H9 (cell line): Measurements from ENCODE around the gene METTL9. TPM values are rescaled to one million over a fixed set of nuclear protein-coding genes. Genes with fewer than 3 reads are reported as not detected.
"Not testable (repeated sequence)": the region's sequence is repeated elsewhere in the genome, so short reads cannot be mapped to it uniquely, and the experiment has no call there.

Experiments used
- DNase-seq: peaks from one replicate; pipeline ENCODE4 v3.0.0-alpha.2; 2017
- H2AFZ ChIP-seq: one replicate; pipeline ENCODE4 v1.6.1; 2013; ENCODE audit warnings: mild to moderate bottlenecking, low read length, control low read depth, moderate library complexity
- H2AK5ac ChIP-seq: 2 replicates; pipeline ENCODE4 v1.6.1; 2013; ENCODE audit warnings: low read length, control low read depth, mixed read lengths; ENCODE audit not compliant: insufficient read length
- H2BK120ac ChIP-seq: one replicate; pipeline ENCODE4 v1.6.1; 2013; ENCODE audit warnings: low read depth, mild to moderate bottlenecking, low read length, control low read depth, inconsistent platforms; ENCODE audit not compliant: poor library complexity, severe bottlenecking
- H2BK12ac ChIP-seq: 2 replicates; pipeline ENCODE4 v1.6.1; 2013; ENCODE audit warnings: low read length, control low read depth, mixed read lengths, low read depth; ENCODE audit not compliant: insufficient read length
- H2BK15ac ChIP-seq: 2 replicates; pipeline ENCODE4 v1.6.1; 2013; ENCODE audit warnings: low read depth, low read length, control low read depth
- H2BK20ac ChIP-seq: one replicate; pipeline ENCODE4 v1.6.1; 2013; ENCODE audit warnings: low read depth, mild to moderate bottlenecking, low read length, control low read depth, inconsistent platforms; ENCODE audit not compliant: poor library complexity, severe bottlenecking
- H2BK5ac ChIP-seq: 2 replicates; pipeline ENCODE4 v1.6.1; 2013; ENCODE audit warnings: low read length, control low read depth, mixed read lengths; ENCODE audit not compliant: insufficient read length
- H3K14ac ChIP-seq: 2 replicates; pipeline ENCODE4 v1.6.1; 2013; ENCODE audit warnings: low read length, control low read depth; ENCODE audit not compliant: insufficient read depth
- H3K18ac ChIP-seq: 2 replicates; pipeline ENCODE4 v1.6.1; 2013; ENCODE audit warnings: low read depth, mild to moderate bottlenecking, mixed read lengths, low read length, control low read depth; ENCODE audit not compliant: insufficient read length
- H3K23ac ChIP-seq: 2 replicates; pipeline ENCODE4 v1.6.1; 2013; ENCODE audit warnings: low read length, control low read depth, mixed read lengths, low read depth; ENCODE audit not compliant: insufficient read length
- H3K23me2 ChIP-seq: 2 replicates; pipeline ENCODE4 v1.6.1; 2013; ENCODE audit warnings: low read depth, mild to moderate bottlenecking, mixed read lengths, low read length, control low read depth; ENCODE audit not compliant: insufficient read length, poor library complexity, severe bottlenecking
- H3K27ac ChIP-seq: 2 replicates; pipeline ENCODE4 v1.5.1; 2013; ENCODE audit warnings: low read length, control low read depth, mixed read lengths, low read depth; ENCODE audit not compliant: insufficient read length
- H3K27me3 ChIP-seq: 2 replicates; pipeline ENCODE4 v1.6.1; 2013; ENCODE audit warnings: low read length, control low read depth, inconsistent platforms; ENCODE audit not compliant: insufficient read depth
- H3K4ac ChIP-seq: 2 replicates; pipeline ENCODE4 v1.6.1; 2013; ENCODE audit warnings: low read depth, mild to moderate bottlenecking, control low read depth, inconsistent platforms, low read length, moderate library complexity
- H3K4me1 ChIP-seq: 2 replicates; pipeline ENCODE4 v1.6.1; 2013; ENCODE audit warnings: low read length, control low read depth, inconsistent platforms; ENCODE audit not compliant: insufficient read depth
- H3K4me2 ChIP-seq: 2 replicates; pipeline ENCODE4 v1.6.1; 2013; ENCODE audit warnings: low read length, control low read depth, mixed read lengths; ENCODE audit not compliant: insufficient read length, insufficient read depth
- H3K56ac ChIP-seq: 2 replicates; pipeline ENCODE4 v1.6.1; 2013; ENCODE audit warnings: low read depth, mild to moderate bottlenecking, mixed read lengths, low read length, control low read depth; ENCODE audit not compliant: insufficient read length
- H3K79me1 ChIP-seq: 2 replicates; pipeline ENCODE4 v1.6.1; 2013; ENCODE audit warnings: low read depth, mild to moderate bottlenecking, moderate library complexity, low read length, control low read depth, inconsistent platforms; ENCODE audit not compliant: insufficient read depth, poor library complexity, severe bottlenecking
- H3K79me2 ChIP-seq: 2 replicates; pipeline ENCODE4 v1.6.1; 2013; ENCODE audit warnings: low read length, control low read depth, inconsistent platforms; ENCODE audit not compliant: insufficient read depth
- H3K9ac ChIP-seq: 2 replicates; pipeline ENCODE4 v1.6.1; 2013; ENCODE audit warnings: low read length, control low read depth, mixed read lengths; ENCODE audit not compliant: insufficient read length; ENCODE audit errors: extremely low read depth
- H3K9me3 ChIP-seq: one replicate; pipeline ENCODE4 v1.6.1; 2013; ENCODE audit warnings: low read depth, low read length, inconsistent platforms; ENCODE audit not compliant: control insufficient read depth
- H3T11ph ChIP-seq: one replicate; pipeline ENCODE4 v1.6.1; 2013; ENCODE audit warnings: mild to moderate bottlenecking, low read length, control low read depth, inconsistent platforms
- H4K20me1 ChIP-seq: one replicate; pipeline ENCODE4 v1.6.1; 2013; ENCODE audit not compliant: control insufficient read depth, insufficient read length, insufficient read depth
- H4K5ac ChIP-seq: 2 replicates; pipeline ENCODE4 v1.6.1; 2013; ENCODE audit warnings: low read depth, mild to moderate bottlenecking, mixed read lengths, low read length, control low read depth; ENCODE audit not compliant: insufficient read length
- H4K8ac ChIP-seq: replicated peaks from 2 replicates; pipeline ENCODE4 v1.6.1; 2013; ENCODE audit warnings: low read length, control low read depth, mixed read lengths, low read depth; ENCODE audit not compliant: insufficient read length
- H4K91ac ChIP-seq: 2 replicates; pipeline ENCODE4 v1.6.1; 2013; ENCODE audit warnings: low read depth, mild to moderate bottlenecking, moderate library complexity, mixed read lengths, low read length, control low read depth; ENCODE audit not compliant: insufficient read length
- H3K27ac Mint-ChIP-seq, 3 experiments: 2 replicates in 2 of 3; 3 replicates in 1 of 3; pipeline ENCODE4 v1.8.0; 2020 to 2021; ENCODE audit warnings: mixed read lengths in 3 of 3, mild to moderate bottlenecking in 1 of 3, moderate library complexity in 1 of 3
- H3K27me3 Mint-ChIP-seq: 2 replicates; pipeline ENCODE4 v1.8.0; 2021; ENCODE audit warnings: low read depth, mild to moderate bottlenecking, moderate library complexity, mixed read lengths
- H3K36me3 Mint-ChIP-seq, 3 experiments: 2 replicates in 2 of 3; 3 replicates in 1 of 3; pipeline ENCODE4 v1.8.0; 2020 to 2021; ENCODE audit warnings: low read depth in 3 of 3, mixed read lengths in 3 of 3; ENCODE audit not compliant: insufficient read depth in 1 of 3
- H3K4me1 Mint-ChIP-seq, 2 experiments: 2 replicates each; pipeline ENCODE4 v1.8.0; 2020; ENCODE audit warnings: mixed read lengths in 2 of 2
- H3K4me3 Mint-ChIP-seq, 2 experiments: 2 replicates in 1 of 2; 3 replicates in 1 of 2; pipeline ENCODE4 v1.8.0; 2020 to 2021; ENCODE audit warnings: mild to moderate bottlenecking in 2 of 2, mixed read lengths in 2 of 2, moderate library complexity in 1 of 2
- H3K9me3 Mint-ChIP-seq, 2 experiments: 2 replicates in 1 of 2; 3 replicates in 1 of 2; pipeline ENCODE4 v1.8.0; 2020; ENCODE audit warnings: mild to moderate bottlenecking in 2 of 2, mixed read lengths in 2 of 2, moderate library complexity in 1 of 2
- CTCF ChIP-seq: fragments of 200-600 bp; sonication (generic); conservative IDR thresholded peaks from 3 replicates; pipeline ENCODE4 v1.8.0; 2021; ENCODE audit warnings: antibody characterized with exemption, mild to moderate bottlenecking
- WGBS: extraction: QIAGEN DNeasy Blood & Tissue Kit; methylation state at CpG from one replicate; pipeline ENCODE4 v1.1.7; 2013; ENCODE audit warnings: missing lambda C conversion rate, low lambda C conversion rate, mixed read lengths; ENCODE audit not compliant: insufficient read length; ENCODE audit errors: extremely low coverage; 5-methylcytosine and 5-hydroxymethylcytosine counted together
- total RNA-seq: library from RNA; stranded (reverse); gene quantifications from 2 replicates; pipeline ENCODE4 v1.2.1, GENCODE V29; 2021

METTL9 gene
- total RNA-seq, 1 experiment from 2014 or later: 108 TPM

- peak overlapping the region in 2 of 3 experiments; percentile 85 to 88; a peak in 2 of 7 replicates for H3K27ac Mint-ChIP-seq
- H3K4ac ChIP-seq: no peak overlapping the region
Measured at GRCh38 chr16:21647562-21648164, 48.3 kb downstream of the METTL9 start.

GRCh38 chr16:21649826-21650406 lies 50.5 kb downstream of the METTL9 start:
- not testable (repeated sequence) for H3K9ac ChIP-seq, H3K4me3 Mint-ChIP-seq, H4K20me1 ChIP-seq, H3K27ac ChIP-seq, H3K9me3 Mint-ChIP-seq, H3K18ac ChIP-seq, H2AFZ ChIP-seq, H3K4me1 Mint-ChIP-seq, H3K27me3 ChIP-seq, H3T11ph ChIP-seq, H2BK120ac ChIP-seq, H3K23me2 ChIP-seq, H4K5ac ChIP-seq, H3K79me2 ChIP-seq, H2BK15ac ChIP-seq, H2AK5ac ChIP-seq, H3K4ac ChIP-seq, H3K14ac ChIP-seq, DNase-seq, H3K4me2 ChIP-seq, H2BK20ac ChIP-seq, H3K4me1 ChIP-seq, H3K27me3 Mint-ChIP-seq, H2BK5ac ChIP-seq, H3K56ac ChIP-seq, H3K79me1 ChIP-seq, H4K8ac ChIP-seq, H3K36me3 Mint-ChIP-seq, H3K9me3 ChIP-seq, H3K23ac ChIP-seq, H4K91ac ChIP-seq, H3K27ac Mint-ChIP-seq, H2BK12ac ChIP-seq
- no CpG with 5 or more reads among the region's 12 CpGs for WGBS

More at GRCh38 chr16:21647562-21648164, 48.3 kb downstream of the METTL9 start:
- Histone ChIP-seq H3K79me1 (no peaks in the 10 kb centered on the region), H2BK5ac (no peak overlapping the region), H3K27me3 (no peaks in the 10 kb centered on the region), H3K9me3 (no peaks in the 10 kb centered on the region), H3K23ac (no peak overlapping the region), H4K20me1 (no peaks in the 10 kb centered on the region), H3K4me1 (no peaks in the 10 kb centered on the region), H3K14ac (no peak overlapping the region), H2BK12ac (no peak overlapping the region), H4K5ac (no peak overlapping the region), H3K56ac (no peak overlapping the region), H2BK20ac (no peak overlapping the region), H2BK120ac (no peak overlapping the region), H2BK15ac (no peak overlapping the region), H2AFZ (no peak overlapping the region), H2AK5ac (no peak overlapping the region), H3K18ac (no peak overlapping the region), H3K23me2 (no peaks in the 10 kb centered on the region), H4K8ac (no peak overlapping the region), H3K9ac (no peak overlapping the region), H3K4me2 (no peak overlapping the region), H3K79me2 (peaks cover 1% of the 10 kb centered on the region; the same call in 1 of the 2 replicates), H3K27ac (no peak overlapping the region), H4K91ac (no peak overlapping the region), H3T11ph (no peak overlapping the region)
- no peak for DNase-seq
- Mint-ChIP-seq H3K36me3 (no peaks in the 10 kb centered on the region; a peak in 1 of 7 replicates), H3K27me3 (no peaks in the 10 kb centered on the region), H3K4me1 (no peaks in the 10 kb centered on the region; a peak in 1 of 4 replicates), H3K4me3 (no peak overlapping the region), H3K9me3 (no peaks in the 10 kb centered on the region)
- no peak for TF ChIP-seq CTCF
- no CpG with 5 or more reads among the region's 9 CpGs for WGBS
